Measurements from ENCODE around the gene ERRFI1.

- TF ChIP-seq YY1 (IDR thresholded peaks at IDR 0.05; ENCODE audit: insufficient read depth, insufficient read length) (no peak), ZNF274 (IDR thresholded peaks at IDR 0.05; ENCODE audit: low read depth, low read length) (no peak), SUZ12 (IDR thresholded peaks at IDR 0.05; ENCODE audit: extremely low read depth, insufficient read depth, insufficient read length) (no peak)
Measured at GRCh38 chr1:8047686-8048445, 21.8 kb upstream of the ERRFI1 start.

All from NT2/D1 (cell line).